GM10266 (cell line): ENCODE data around the gene CERK.

Source experiments
- DNase-seq: peaks from one replicate; pipeline ENCODE4 v3.0.0; 2012; ENCODE audit errors: extremely low spot score
- TF ChIP-seq, protein P1 (sequence below): IDR thresholded peaks from 2 replicates; pipeline ENCODE4 v1.5.1; 2012; ENCODE audit warnings: mild to moderate bottlenecking, low read depth; ENCODE audit not compliant: control insufficient read depth, insufficient read depth; ENCODE audit errors: missing control alignments

The CERK gene

DNA sequence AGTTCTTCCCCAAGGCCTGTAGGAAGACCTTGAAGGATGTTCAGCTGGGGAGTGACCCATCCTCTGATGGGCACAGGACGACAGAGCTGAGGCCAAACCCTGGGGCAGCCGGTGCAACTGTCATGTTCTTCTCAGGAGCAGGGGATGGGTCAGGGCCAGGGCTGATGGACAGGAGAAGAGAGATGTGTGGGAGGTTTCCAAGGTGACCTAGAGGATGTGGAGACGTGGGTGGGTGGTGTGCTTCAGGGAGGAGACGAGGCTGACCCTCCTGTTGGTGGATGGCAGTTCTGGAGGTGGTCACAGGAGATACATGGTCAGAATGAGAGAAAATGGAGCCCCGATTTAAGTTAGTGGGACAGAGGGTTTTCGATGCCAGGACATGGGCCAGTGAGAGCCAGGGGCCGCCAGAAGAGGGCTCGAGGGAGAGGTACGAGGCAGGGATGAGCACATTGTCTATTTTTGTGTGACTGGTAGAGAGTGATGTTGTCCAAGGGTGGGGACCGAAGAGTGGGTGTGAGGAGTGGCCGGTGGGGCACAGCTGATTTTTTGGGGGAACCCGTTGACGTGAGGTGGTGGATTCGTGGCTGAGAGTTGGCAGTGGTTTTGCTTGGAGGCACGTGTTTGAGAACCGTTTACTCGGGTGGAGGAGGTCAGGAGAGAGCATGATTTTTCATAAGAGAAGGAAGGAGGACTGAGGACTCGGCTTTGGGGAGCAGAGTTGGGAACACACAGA is 39.0 kb upstream of the CERK start:
- TF ChIP-seq, protein P1, sequence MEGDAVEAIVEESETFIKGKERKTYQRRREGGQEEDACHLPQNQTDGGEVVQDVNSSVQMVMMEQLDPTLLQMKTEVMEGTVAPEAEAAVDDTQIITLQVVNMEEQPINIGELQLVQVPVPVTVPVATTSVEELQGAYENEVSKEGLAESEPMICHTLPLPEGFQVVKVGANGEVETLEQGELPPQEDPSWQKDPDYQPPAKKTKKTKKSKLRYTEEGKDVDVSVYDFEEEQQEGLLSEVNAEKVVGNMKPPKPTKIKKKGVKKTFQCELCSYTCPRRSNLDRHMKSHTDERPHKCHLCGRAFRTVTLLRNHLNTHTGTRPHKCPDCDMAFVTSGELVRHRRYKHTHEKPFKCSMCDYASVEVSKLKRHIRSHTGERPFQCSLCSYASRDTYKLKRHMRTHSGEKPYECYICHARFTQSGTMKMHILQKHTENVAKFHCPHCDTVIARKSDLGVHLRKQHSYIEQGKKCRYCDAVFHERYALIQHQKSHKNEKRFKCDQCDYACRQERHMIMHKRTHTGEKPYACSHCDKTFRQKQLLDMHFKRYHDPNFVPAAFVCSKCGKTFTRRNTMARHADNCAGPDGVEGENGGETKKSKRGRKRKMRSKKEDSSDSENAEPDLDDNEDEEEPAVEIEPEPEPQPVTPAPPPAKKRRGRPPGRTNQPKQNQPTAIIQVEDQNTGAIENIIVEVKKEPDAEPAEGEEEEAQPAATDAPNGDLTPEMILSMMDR: no peak
- DNase-seq: no peak

DNA sequence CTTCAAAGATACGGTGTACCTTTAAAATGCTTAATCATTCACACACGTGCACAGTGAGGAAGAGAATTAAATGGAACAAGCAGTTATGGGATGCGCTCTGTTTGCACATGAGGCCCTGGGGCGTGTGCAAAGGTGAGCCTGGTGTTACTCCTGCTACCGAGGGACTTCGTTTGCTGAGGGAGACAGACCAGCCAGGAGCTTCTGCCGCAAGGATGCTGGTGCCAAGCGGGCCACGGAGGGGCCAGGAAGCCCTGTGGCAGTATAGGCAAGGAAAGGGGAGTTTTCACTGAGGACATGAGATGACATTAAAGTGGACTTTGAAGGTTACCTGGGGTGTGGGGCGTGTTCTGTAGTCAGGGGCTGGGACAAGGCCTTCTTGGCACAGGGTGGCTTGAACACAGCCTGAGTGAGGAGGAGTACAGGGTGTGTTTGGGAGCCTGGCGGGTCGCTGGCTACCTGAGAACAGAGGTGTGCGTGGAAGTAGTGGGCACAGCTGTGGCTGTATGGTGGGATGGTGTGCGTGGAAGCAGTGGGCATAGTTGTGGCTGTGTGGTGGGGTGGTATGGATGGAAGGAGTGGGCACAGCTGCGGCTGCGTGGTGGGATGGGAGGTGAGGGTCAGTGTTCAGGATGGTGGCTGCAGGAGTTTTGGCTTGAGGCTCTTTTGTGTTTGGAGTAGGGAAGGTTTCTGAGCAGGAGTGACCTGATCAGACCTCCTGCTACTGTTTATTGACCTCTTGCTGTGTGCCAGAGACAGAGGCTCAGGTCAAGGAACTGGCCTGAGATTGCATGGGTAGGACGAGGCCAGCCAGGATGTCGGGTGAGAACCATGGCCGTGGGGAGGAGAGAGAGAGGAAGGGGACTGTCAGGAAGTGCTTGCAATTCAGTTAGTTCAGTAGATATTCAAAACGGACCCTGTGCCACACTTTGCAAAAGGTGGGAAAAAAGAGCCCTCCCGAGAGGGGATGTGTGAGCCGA is 38.1 kb upstream of the CERK start:
- DNase-seq: no peak
- TF ChIP-seq, protein P1: no peak

DNA sequence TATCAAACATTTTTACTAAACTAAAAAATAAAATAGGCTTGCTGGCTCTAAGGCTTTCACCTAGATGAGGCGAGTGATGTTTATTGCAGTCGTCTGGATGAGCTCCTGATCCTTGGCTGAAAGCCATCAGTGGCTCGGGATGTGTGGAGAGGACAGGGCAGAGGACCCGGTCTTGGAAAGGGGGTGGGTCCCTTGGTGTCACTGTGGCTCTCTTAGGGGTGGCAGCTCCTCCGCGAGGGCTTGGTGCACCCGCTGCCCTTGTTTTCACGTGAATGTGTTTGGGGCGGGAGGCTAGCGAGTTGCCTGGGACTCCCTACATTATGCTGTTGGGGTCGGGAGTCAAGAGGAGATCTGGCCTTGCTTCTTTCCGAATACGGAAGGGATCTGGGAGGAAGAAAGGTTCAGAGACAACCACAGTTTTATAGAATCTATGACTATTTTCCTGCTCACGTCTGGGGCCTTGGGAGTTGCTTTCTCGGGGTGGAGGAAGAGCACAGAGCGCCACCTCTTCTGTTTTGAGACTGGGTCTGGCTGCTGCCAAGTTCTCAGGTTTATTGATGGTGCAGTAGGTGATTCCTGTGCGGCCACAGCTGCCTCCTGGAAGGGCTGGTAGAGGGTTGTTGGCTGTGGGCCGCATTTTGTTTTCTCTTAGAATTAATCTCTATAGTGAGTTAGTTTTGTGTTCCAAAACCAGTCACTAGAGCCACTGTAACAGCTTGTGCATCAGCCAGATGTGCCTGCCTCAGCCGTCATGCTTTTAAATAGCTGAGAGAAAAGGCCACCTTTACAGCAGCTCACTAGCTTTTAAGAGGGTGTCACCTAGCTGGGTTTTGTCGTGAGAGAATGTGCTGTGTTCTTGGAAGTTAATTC is 37.2 kb upstream of the CERK start:
- TF ChIP-seq, protein P1: no peak
- DNase-seq: no peak

DNA sequence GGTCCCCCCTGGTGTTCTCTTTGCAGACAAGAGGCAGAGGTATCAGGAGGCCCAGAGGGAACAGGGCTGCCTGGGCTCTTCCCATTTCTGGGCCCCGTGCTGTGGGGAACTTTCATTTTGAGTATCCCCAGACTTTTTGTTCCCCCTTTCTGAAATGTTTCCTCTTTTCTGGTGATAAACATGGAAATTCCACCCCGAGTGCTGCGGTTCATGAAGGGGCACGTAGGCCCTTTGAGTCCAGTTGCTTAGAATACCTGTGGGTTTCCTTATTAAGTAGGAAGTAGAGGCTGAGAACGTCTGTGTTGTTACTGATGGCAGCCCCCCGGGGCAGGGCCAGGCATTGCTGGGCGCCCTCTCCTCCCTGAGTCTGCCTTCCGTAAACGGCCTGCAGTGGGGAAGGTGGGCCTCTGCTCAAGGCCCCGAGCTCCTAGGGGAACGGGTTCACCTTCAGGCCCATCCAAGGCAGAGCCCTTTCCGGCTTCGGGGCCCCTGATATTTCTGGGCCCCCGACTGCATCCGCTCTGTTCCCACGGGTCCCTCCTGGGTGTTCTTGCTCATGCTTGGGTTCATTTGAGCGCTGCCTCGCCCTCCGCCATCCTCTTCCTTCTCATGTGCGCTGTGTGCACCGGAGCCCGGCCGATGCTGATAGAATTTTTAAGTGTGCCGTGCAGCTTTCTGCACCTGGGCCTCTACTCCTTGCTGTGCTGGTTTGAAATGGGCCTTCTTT is 36.4 kb upstream of the CERK start:
- TF ChIP-seq, protein P1: no peak
- DNase-seq: no peak

DNA sequence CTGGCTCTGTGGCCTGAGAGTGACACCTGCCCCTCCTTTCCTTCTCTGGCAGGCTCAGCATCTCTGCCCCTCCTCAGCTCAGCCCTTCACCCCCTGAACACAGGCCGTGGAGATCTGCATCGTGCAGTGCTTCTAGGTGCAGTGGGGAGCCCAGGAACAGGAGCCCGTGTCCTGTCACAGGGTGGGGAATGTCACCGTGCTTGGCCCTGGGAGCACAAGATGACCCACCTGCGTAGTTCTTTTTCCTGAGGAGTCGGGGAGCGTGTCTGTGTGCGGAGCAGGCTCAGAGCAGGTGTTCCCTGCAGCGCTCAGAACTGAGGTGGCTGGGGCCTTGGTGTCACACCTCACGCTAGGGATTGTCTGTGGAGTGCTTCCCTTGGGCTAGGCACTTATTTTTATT is 35.0 kb upstream of the CERK start:
- TF ChIP-seq, protein P1: no peak
- DNase-seq: no peak

DNA sequence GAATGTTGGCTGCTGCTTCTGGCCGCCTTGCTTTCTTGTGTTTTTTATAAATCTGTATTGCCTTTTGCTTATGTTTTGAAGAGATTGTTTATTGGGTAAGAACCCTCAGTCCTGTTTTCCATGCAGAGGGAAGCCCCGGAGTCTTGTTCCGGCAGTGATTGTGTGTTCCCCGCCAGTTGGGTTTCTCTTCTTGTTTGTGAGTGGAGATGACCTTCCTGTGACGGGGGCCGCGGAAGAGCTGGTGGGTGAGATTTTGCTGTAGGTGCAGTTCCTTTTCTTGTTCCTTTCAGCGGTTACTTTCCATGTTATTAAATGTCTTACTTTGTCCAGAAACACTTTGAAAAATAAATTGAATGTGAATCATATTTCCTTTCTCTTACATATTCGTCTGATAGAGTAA is 32.7 kb upstream of the CERK start:
- DNase-seq: no peak
- TF ChIP-seq, protein P1: no peak
